HG03045 (cell line): ENCODE measurements around the gene MSX2.

Experiments
- ATAC-seq: cut with Tn5 transposase; IDR thresholded peaks from one replicate; pipeline ENCODE4 v1.9.1; 2021; ENCODE audit warnings: mild to moderate bottlenecking, moderate library complexity; ENCODE audit not compliant: unreplicated experiment

MSX2 gene

DNA sequence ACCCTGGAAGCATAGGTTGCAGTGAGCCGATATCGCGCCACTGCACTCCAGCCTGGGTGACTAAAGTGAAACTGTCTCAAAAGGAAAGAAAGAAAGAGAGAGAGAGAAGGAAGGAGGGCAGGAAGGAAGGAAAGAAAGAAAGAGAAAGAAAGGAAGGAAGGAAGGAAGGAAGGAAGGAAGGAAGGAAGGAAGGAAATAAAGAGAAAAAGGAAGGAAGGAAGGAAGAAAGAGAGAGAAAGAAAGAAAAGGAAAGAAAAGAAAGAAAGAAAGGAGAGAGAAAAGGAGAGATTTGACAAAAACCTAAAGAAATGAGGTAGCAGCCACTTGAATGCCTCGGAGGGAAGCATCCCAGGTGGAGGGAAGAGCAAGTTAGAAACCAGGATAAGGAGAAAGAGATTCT lies 44.6 kb downstream of the MSX2 start:
- no peak for ATAC-seq

DNA sequence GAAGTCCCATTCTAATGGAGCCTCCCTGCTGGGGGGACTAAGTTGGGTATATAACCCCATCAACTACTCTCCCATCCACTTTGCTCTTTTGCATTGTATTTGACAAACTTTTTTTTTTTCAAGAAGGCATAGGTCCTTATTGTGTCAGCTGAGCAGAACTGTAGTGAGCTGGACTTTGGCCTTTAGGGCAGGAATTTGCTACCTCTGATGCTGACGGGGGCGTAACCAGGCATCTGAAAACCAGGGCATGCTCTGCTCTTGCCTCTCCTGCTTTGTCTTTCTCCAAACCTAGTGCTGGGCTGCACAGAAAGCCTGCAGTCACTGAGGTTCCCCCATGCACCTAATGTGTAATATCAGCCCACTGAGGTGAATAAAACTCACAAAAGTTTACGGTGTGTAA lies 49.0 kb downstream of the MSX2 start:
- no peak for ATAC-seq

DNA sequence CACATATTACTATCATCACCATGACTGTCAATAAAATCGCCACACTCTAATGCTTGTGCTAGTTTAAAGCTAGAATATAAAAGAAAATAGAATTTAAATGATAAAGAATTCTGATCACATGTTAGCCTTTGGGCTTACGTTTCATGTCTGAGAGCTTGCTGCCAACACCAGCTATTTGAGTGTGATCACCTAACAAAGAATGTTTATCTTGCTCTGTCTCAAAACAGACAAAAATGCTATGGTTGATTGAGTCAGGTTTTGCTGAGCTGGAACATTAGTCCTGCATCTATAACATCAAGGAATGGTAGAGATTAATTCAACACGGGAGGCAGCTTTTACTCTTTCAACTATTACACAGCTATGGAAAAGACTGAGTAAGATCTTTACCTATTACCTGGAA lies 50.7 kb downstream of the MSX2 start:
- ATAC-seq, result no peak

DNA sequence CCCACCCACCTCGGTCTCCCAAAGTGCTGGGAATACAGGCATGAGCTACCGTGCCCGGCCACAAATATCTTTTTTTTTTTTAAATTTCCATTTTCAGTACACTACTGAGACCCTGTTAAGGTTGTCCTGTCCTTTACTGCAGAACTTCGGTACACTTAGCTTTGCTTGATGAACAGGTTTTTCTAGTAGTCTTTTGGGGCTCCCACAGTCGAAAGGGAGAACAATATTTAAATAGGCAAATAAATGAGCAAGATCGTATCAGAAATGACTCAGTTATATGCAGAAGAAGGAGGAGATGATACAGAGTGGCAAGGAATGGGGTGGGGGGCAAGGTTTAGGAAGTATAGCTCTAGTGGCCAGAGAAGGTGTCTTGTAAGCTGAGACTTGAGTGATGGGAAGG lies 52.7 kb downstream of the MSX2 start:
- no peak for ATAC-seq

DNA sequence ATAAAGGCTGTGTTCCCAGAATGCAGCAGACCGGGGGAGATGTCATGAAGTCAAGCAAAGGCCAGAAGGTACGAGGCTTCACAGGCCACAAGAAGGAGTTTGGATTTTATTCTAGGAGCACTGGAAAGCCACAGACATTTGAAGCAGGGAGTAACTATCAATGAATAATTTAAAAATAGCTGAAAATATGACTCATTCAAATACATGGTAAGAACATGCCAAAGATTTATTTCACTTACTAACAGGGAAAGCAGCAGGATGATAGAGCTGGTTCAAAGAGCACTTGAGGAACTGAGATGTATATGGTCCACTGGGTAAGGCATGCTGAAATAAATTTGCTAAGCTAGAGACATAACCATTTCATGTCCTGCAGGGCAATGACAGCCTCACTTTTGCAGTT lies 53.2 kb downstream of the MSX2 start:
- no peak for ATAC-seq
